Testis (tissue), 3 donors: ENCODE measurements around the gene GLE1. TPM values are rescaled to one million over a fixed set of nuclear protein-coding genes. Genes with fewer than 3 reads are reported as not detected.

Experiments
- DNase-seq: peaks from one replicate; pipeline ENCODE4 v3.0.0-alpha.2; 2019
- H3K27ac ChIP-seq, 2 donors: fragments of 200-600 bp; sonication (generic); one replicate each; pipeline ENCODE4 v1.5.1; 2019
- H3K27me3 ChIP-seq: fragments of 200-600 bp; sonication (generic); one replicate; pipeline ENCODE4 v1.5.1; 2019
- H3K36me3 ChIP-seq: fragments of 200-600 bp; sonication (generic); one replicate; pipeline ENCODE4 v1.5.1; 2017; ENCODE audit warnings: low read depth; ENCODE audit errors: missing control alignments
- H3K4me1 ChIP-seq: fragments of 200-600 bp; sonication (generic); one replicate; pipeline ENCODE4 v1.5.1; 2019
- H3K4me3 ChIP-seq, 2 donors: fragments of 200-600 bp; sonication (generic); one replicate each; pipeline ENCODE4 v1.5.1; 2017 to 2019
- H3K9me3 ChIP-seq: fragments of 200-600 bp; sonication (generic); one replicate; pipeline ENCODE4 v1.5.1; 2017
- POLR2A ChIP-seq: fragments of 450-650 bp; IDR thresholded peaks from one replicate; pipeline ENCODE4 v1.6.1; 2017; ENCODE audit warnings: antibody characterized with exemption, mild to moderate bottlenecking, moderate library complexity
- WGBS, 2 donors: methylation state at CpG; one replicate each; pipeline ENCODE4 v1.1.5; 2018; 5-methylcytosine and 5-hydroxymethylcytosine counted together
- intact Hi-C: fragments of 100-400 bp; cut with DNase I; formaldehyde crosslinking; loops from one replicate; pipeline ENCODE4 v1.15.1; 2023; ENCODE audit warnings: low total_unique reads
- polyA plus RNA-seq: library from polyadenylated mRNA; stranded (reverse); fragments of 350-450 nt; fragmentation: Illumina TruSeq; extraction: RNeasy Lipid Tissue Mini Kit (QIAGEN cat#74804); gene quantifications from one replicate; pipeline ENCODE4 v1.2.3, GENCODE V29; 2014; ENCODE audit warnings: low read depth, low replicate concordance; ENCODE audit not compliant: insufficient read depth
- total RNA-seq, 2 donors: library from RNA; depleted of rRNA; stranded (reverse); fragments of >200 nt; gene quantifications; one replicate each; pipeline ENCODE4 v1.2.3, GENCODE V29; 2016
- TF ChIP-seq, protein P1 (sequence below), 3 experiments: fragments of 450-650 bp in 2 of 3; fragments of 200-600 bp in 1 of 3; sonication (generic) in 1 of 3; IDR thresholded peaks; one replicate each; pipeline ENCODE4 v1.5.1; 2016 to 2019; ENCODE audit warnings: antibody characterized with exemption in 3 of 3, mild to moderate bottlenecking in 2 of 3, moderate library complexity in 1 of 3

GLE1 gene
- total and polyA plus RNA-seq, 3 donors from 2014 or later, result 44.7 to 82.3 (median 59.7) TPM

DNA sequence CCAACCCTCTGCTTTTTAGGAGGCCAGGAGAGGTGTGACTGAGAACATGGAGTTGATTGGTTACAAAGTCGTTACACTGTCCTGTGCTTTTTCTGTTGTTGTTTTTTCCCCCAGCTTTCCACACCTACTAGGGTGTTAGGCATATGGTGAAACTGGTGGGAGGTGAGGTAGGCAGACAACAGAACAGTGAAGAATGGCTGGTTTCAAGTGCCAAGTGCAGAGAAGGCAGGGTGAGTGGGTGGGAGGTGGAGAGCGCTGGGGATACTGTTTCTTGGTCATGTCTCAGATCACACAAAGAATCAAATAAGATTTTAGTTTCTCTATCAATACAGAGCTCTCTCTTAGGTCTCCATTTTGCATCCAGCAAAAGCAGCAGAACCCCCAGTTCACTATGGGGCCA is 45.7 kb downstream of the GLE1 start:
- WGBS, 2 donors, result 27 to 40% methylated on average over 2 of the region's 2 CpGs
- Histone ChIP-seq H3K36me3 (no peaks in the 10 kb centered on the region), H3K9me3 (no peaks in the 10 kb centered on the region), H3K4me3 (no peak overlapping the region), H3K27me3 (no peaks in the 10 kb centered on the region), H3K27ac (peak overlapping the region; percentile 90 to 98), H3K4me1 (peaks cover 40% of the 10 kb centered on the region)
- DNase-seq, result no peak
- TF ChIP-seq POLR2A, result no peak
- TF ChIP-seq, protein P1, sequence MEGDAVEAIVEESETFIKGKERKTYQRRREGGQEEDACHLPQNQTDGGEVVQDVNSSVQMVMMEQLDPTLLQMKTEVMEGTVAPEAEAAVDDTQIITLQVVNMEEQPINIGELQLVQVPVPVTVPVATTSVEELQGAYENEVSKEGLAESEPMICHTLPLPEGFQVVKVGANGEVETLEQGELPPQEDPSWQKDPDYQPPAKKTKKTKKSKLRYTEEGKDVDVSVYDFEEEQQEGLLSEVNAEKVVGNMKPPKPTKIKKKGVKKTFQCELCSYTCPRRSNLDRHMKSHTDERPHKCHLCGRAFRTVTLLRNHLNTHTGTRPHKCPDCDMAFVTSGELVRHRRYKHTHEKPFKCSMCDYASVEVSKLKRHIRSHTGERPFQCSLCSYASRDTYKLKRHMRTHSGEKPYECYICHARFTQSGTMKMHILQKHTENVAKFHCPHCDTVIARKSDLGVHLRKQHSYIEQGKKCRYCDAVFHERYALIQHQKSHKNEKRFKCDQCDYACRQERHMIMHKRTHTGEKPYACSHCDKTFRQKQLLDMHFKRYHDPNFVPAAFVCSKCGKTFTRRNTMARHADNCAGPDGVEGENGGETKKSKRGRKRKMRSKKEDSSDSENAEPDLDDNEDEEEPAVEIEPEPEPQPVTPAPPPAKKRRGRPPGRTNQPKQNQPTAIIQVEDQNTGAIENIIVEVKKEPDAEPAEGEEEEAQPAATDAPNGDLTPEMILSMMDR (IDR thresholded peaks at IDR 0.05), result no peak
- intact Hi-C loops, result no loop called here

GRCh38 chr9:128550770-128551656 is 46.5 kb downstream of the GLE1 start:
- 7 to 13% methylated on average over 11 of the region's 11 CpGs for WGBS, 2 donors
- Histone ChIP-seq H3K27me3 (no peaks in the 10 kb centered on the region), H3K36me3 (no peaks in the 10 kb centered on the region), H3K4me3 (peak overlapping the region in 1 of 2 donors; percentile 96), H3K4me1 (peaks cover 48% of the 10 kb centered on the region), H3K27ac (peak overlapping the region; percentile 90 to 98), H3K9me3 (no peaks in the 10 kb centered on the region)
- intact Hi-C loops, result no loop called here
- DNase-seq, result peak; percentile 23
- no peak for TF ChIP-seq POLR2A
- TF ChIP-seq, protein P1 (IDR thresholded peaks at IDR 0.05), result no peak

GRCh38 chr9:128551657-128552152 is 47.2 kb downstream of the GLE1 start:
- WGBS, 2 donors, result 1 to 2% methylated on average over 20 to 22 of the region's 22 CpGs
- TF ChIP-seq, protein P1 (IDR thresholded peaks at IDR 0.05), result no peak
- no peak for TF ChIP-seq POLR2A
- Histone ChIP-seq H3K36me3 (no peaks in the 10 kb centered on the region), H3K9me3 (no peaks in the 10 kb centered on the region), H3K4me3 (peak overlapping the region; percentile 96 to 99), H3K27ac (peak overlapping the region; percentile 90 to 98), H3K4me1 (peaks cover 51% of the 10 kb centered on the region), H3K27me3 (no peaks in the 10 kb centered on the region)
- intact Hi-C loops, result no loop called here
- no peak for DNase-seq

DNA sequence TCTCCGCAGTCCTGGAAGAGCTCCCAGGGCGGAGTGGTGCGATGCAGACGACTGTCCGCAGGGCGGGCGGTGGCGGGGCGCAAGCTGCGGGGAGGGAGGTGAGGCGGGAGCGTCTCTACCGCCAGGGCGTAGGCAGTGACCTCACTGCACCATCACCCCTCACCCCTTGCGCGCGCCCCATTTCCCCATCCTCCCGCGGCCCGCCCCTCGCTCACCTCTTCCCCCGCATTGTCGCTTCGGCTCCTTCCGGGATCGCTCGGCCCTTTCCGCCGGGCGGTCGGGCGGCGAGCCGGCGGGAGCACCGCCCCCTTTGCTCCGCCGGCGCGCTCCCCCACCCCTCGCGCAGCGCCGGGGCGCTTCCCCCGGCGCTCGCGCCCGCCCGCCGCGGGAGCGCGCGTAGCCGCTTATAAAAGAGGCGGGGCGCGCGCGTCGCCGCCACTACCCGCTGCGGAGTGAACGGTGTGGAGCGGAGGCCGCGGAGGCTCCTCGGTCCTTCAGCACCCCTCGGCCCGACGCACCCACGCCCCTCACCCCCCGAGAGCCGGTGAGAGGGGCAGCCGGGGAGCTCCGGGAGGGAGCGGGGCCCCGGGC is 47.7 kb downstream of the GLE1 start, which contains the start of gene SPTAN1:
Gene SPTAN1 (plus strand): TSS at position 435 of the 591 bp plus-strand sequence. CDS start 14,154 bp downstream, outside the sequence.
- peak; percentile 91 for DNase-seq
- no peaks in the 10 kb centered on the region for H3K9me3 ChIP-seq
- H3K27ac ChIP-seq, result peak within 1 kb of the TSS; percentile 90 to 98
- H3K4me1 ChIP-seq, result peaks cover 53% of the 10 kb centered on the region
- intact Hi-C loops, result no loop called here
- TF ChIP-seq, protein P1 (IDR thresholded peaks at IDR 0.05), result peak in 1 of 3 experiments; percentile 2
- peak; percentile 52 for TF ChIP-seq POLR2A
- peak within 1 kb of the TSS; percentile 96 to 99 for H3K4me3 ChIP-seq
- H3K36me3 ChIP-seq, result no peaks in the 10 kb centered on the region
- 0 to 1% methylated on average over 13 to 62 of the region's 81 CpGs for WGBS, 2 donors
- no peaks in the 10 kb centered on the region for H3K27me3 ChIP-seq
